Measurements from ENCODE around the gene TEX35.
"Not testable (repeated sequence)": the region's sequence is repeated elsewhere in the genome, so short reads cannot be mapped to it uniquely, and the experiment has no call there.

TEX35 gene

DNA sequence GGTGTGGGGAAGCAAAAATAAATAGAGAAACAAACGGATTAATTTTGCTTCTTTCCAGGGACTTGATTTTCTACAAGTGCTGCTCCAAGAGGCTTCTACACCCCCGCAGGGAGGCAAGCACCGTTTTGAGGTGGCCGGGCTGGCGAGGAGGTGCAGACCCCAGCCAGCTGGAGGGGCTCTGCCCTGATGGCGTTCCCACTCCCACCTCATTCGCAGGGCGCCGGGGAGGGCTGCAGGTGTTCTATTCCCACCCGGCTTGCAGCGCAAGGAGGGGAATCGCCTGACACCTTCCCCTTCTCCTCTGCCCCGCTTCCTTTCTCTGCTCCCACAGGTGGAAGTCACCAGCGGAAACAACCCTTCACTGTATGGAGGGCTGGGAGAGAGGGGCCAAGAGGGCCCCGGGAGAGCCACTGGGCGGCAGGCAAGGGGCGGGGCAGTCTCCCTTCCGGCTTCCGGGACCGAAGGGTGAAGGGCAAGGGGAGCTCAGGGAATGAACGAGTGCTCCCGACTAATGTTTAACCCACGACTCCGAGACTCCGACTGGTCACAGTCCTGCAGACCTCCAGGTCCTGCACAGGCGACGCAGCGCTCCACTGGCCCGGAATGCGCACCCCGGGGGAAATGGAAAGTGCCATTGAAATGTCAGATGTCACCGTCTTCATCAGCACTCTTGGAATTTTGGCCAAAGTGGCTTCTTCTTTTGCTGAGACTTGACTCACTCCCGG is 29.1 kb downstream of the TEX35 start:
- DNase-seq (ENCODE audit: low spot score): peak; percentile 27

DNA sequence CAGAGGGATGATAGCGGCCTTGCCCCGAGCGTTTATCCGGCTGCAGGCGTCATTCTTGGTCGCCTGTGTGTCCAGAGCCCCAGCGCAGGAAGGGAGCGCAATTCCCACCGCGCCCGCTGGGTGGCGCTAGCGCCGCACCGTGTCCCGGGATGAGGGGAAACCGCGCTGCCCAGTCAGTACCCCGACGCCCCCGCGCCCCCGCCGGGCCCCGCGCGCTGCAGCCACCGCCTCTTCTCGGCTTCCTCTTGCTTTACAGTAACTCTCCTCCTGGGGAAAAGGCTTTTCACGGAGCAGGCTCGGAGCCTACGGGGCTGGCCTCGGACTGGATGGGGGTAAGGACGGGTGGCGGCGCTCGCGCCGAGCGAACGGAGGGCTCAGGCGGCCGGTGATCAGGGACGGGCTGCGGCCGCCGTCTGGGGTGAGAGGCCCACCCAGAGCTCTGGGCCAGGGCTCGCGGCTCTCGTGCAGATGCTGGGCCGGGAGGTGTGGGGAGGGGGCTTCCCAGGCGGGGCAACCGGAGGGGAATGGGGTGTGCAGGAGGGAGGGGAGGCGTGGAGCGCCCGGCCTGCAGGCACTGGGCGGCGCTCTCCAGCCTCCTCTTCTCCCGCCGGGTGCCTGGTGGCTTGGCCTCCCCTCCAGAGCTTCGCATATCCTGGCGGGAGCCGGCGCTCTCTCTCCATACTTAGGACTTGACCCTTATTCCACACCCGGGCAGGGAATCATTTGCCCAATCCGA is 29.8 kb downstream of the TEX35 start:
- DNase-seq (ENCODE audit: low spot score): peak; percentile 86

DNA sequence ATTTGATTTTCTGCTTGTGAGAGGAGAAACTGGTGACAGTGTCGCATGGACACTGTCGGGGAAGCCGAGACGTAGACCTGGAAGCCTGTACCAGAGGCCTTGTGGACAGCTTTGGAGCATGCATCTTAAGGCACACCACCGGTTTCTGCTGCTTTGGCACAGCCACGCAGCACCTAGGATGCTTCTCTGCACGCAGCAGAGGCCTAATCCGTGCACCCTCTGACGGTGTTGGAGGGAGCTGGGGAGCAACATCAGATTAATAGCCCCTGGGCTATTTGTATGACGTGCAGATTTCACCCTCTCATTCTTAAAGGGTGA is 30.3 kb downstream of the TEX35 start:
- DNase-seq (ENCODE audit: low spot score): no peak

- no peak for DNase-seq (ENCODE audit: low spot score)
These were observed 31.6 kb downstream of the TEX35 start for GRCh38 chr1:178544531-178544930.

DNA sequence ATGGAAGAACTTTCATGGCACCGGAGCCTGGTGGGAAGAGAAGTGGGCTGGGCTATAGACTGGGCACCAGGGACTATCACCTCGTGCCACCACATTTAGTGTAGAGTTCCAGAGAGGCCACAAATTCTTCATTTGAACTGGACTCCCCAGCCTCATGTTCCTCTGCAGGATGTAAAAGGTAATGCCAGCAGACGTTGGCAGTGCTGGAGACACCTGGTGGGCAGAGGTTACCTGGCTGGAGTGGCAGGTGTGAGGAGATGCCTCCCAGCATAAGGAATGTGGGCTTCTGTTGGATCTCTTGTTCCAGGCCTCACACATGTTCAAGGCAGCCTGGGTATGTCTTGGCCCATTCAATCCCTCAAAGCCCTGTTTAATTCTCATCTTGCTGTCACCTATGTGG is 35.2 kb downstream of the TEX35 start:
- no peak for DNase-seq (ENCODE audit: low spot score)

- no peak for DNase-seq (ENCODE audit: low spot score)
These were observed 38.4 kb downstream of the TEX35 start for GRCh38 chr1:178551307-178551706.

GRCh38 chr1:178551940-178552339 is 39.0 kb downstream of the TEX35 start:
- no peak for DNase-seq (ENCODE audit: low spot score)

DNA sequence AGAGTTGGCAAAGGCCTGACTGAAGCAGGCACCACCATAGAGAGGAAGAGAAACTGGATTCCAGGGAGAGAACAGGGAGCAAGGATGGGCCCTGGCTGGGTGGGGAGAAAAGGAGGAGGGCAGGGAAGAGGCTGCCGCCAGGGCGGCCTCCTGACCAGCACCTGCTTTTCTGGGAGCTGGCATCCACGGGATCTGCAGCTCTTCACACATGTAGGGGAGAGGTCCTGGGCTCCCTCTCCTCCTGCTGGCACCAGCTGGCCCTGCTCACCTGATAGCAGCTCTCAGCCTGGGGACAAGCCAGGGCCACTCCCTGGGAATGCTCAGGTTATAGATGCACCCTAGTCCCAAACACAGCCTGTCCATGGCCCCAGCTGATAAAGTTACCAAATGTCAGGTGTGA is 39.9 kb downstream of the TEX35 start:
- DNase-seq (ENCODE audit: low spot score): no peak

GRCh38 chr1:178554351-178554750 is 41.4 kb downstream of the TEX35 start:
- not testable (repeated sequence) for DNase-seq (ENCODE audit: low spot score)

DNA sequence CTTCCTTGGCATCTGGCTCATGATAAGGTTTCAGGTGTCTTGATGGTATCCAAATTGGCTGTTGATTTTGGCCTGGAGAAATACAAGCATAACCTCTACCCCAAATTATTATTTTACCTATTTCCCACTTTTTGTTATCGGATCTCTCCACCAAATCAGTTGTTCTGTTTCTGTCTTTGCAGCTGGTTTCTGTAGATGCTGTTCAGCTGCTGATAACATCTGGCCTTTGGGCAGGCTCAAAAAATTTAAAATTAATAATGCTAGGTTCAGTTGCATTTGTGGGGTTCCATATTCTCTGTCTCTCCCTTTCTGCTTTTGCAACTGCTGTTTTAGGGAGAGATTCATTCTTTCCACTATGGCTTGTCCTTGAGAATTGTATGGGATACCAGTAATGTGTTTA is 42.7 kb downstream of the TEX35 start:
- not testable (repeated sequence) for DNase-seq (ENCODE audit: low spot score)

GRCh38 chr1:178558816-178559215 is 45.9 kb downstream of the TEX35 start:
- DNase-seq (ENCODE audit: low spot score): not testable (repeated sequence)

DNA sequence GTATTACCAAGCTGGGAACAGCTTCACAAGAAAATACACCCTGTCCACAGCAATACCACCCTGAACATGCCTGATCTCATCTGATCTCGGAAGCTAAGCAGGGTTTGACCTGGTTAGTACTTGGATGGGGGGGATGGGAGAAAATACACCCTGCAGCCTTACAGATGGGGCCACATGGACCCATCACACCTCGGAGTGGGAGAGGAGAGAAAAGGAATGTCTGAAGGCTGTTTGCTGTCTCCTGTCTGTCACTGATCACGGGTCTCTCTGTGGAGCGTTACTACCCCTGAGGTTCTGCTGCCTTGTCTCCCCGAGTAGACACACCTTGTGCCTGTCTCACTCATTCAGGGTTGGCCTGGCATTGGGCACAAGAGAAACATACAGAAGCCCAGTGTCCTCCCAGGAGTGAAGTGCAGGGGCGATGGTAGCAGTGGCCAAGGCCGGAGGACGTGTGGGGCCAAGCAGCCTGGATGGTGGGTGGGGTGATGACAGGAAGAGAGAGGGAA is 48.0 kb downstream of the TEX35 start:
- DNase-seq (ENCODE audit: low spot score): no peak

- DNase-seq (ENCODE audit: low spot score): no peak
These were observed 50.4 kb downstream of the TEX35 start for GRCh38 chr1:178563099-178563820.

DNA sequence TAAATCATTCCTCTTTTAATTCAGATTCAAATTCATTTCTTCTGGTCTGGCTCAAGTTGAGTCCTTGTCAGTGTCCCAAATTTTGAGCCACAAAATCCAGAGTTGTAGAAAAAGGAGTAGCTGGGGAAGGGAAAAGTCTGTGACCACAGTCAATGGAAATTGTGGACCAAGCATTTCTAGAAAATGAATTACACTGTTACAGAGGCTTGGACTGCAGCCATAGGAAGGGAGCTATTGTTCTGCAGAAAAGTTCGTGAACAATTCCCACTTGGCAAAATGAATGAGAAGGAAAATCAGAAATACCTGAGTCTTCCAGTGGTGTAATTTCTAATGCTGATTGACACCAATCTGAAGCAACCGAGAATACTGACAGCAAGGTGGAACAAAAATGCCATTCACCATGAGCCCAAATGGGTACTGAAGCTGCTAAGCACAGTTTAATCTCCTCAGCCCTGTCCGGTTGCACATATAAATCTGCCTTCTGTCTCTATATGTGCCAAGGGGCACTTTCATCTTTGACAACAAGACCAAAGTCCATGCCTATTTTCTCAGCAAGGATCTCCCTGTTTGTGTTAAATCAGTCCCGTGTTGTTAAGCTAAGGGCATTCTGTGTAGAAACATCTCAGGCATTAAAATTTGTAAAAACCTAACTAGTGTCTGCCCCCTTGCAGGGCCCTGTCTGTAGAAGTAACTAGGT is 51.3 kb downstream of the TEX35 start:
- DNase-seq (ENCODE audit: low spot score): no peak

DNA sequence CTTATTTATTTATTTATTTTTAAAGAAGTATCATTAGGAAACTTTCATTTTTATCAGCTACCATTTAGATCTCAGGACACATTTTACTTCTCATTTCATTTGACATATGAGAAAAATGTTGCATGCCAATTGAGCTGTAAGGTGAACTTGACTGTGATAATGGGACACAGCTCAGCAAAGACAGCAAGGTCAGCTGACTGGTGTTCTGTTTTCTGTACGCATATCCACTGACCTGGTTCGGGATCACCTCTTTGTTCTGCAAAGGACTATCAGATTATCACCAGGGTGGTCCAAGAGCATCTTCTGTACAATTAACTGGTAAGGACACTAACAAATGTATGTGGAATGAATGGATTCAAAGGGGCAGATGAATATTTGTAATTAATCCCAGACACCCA is 51.9 kb downstream of the TEX35 start:
- DNase-seq (ENCODE audit: low spot score): no peak

GRCh38 chr1:178565586-178565985 is 52.7 kb downstream of the TEX35 start:
- no peak for DNase-seq (ENCODE audit: low spot score)

DNA sequence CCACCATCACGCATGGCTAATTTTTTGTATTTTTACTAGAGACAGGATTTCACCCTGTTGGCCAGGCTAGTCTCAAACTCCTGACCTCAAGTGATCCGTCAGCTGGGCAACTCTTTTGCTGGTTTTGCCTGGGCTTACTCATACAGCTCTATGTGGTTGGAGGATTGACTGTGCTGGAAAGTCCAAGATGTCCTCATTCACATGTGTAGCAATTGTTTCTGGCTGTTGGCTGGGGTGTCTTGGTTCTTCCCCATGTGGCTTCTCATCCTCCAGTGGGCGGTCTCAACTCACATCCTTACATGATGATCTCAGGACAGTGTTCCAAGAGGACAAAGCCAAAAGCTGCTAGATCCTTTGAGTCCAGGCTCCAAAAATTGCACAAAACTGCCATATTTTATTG is 53.3 kb downstream of the TEX35 start:
- no peak for DNase-seq (ENCODE audit: low spot score)

- no peak for DNase-seq (ENCODE audit: low spot score)
These were observed 58.9 kb downstream of the TEX35 start for GRCh38 chr1:178571807-178572206.
